Measurements from ENCODE around the gene MYMX. TPM values are rescaled to one million over a fixed set of nuclear protein-coding genes. Genes with fewer than 3 reads are reported as not detected.
"Not testable (repeated sequence)": the region's sequence is repeated elsewhere in the genome, so short reads cannot be mapped to it uniquely, and the experiment has no call there.

MYMX gene
- total RNA-seq, 1 donor from 2014 or later: not detected

DNA sequence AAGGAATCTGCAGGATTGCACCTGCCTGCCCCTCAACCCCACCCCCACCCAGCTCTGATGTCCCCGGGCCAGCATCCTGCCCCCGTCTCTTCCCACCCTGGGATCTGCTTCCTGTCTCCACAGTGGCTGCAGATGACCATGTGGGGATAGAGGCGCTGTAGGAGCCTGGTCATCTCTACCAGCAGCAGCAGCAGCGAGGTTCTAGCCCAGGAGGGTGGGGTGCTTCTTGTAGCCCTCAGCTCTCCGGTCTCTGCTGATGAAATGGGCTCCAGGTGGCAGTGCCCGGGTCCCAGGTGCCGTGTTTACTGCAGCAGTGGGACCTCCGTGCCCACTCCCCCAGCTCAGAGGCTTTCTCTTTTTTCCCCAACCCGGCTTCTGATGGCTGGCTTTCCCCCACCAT is 32.9 kb upstream of the MYMX start:
- no peak for FAIRE-seq
- Histone ChIP-seq H3K4me3 (ENCODE audit: low read depth, low read length) (no peak overlapping the region), H3K36me3 (ENCODE audit: control insufficient read depth, insufficient read depth, low read length) (no peaks in the 10 kb centered on the region), H3K27me3 (ENCODE audit: control insufficient read depth, insufficient read depth, low read length) (no peaks in the 10 kb centered on the region)
- TF ChIP-seq, protein P1, sequence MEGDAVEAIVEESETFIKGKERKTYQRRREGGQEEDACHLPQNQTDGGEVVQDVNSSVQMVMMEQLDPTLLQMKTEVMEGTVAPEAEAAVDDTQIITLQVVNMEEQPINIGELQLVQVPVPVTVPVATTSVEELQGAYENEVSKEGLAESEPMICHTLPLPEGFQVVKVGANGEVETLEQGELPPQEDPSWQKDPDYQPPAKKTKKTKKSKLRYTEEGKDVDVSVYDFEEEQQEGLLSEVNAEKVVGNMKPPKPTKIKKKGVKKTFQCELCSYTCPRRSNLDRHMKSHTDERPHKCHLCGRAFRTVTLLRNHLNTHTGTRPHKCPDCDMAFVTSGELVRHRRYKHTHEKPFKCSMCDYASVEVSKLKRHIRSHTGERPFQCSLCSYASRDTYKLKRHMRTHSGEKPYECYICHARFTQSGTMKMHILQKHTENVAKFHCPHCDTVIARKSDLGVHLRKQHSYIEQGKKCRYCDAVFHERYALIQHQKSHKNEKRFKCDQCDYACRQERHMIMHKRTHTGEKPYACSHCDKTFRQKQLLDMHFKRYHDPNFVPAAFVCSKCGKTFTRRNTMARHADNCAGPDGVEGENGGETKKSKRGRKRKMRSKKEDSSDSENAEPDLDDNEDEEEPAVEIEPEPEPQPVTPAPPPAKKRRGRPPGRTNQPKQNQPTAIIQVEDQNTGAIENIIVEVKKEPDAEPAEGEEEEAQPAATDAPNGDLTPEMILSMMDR (IDR thresholded peaks at IDR 0.05; ENCODE audit: insufficient read depth, low read length, severe bottlenecking): no peak
- no peak for DNase-seq (ENCODE audit: low read depth)

DNA sequence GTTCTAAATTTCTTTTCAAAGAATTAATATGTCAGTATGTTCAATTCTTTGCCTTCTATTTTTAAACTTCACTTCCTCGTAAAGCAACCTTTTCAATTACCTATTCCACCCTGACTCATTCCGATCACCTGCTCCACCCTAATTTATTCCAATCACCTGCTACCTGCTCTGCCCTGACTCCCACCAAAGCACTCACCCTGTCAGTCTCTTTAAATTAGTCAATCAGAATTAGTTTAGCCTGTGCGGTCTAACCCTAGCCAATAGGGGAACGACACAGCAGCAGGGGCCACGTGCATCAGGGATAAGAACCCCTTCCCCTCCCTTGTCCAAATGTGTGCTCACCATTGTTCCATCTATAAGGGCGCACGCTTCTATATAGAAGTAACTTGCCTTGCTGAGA is 31.4 kb upstream of the MYMX start:
- FAIRE-seq; H3K27me3 ChIP-seq (ENCODE audit: control insufficient read depth, insufficient read depth, low read length); H3K36me3 ChIP-seq (ENCODE audit: control insufficient read depth, insufficient read depth, low read length); DNase-seq (ENCODE audit: low read depth); H3K4me3 ChIP-seq (ENCODE audit: low read depth, low read length): not testable (repeated sequence)

DNA sequence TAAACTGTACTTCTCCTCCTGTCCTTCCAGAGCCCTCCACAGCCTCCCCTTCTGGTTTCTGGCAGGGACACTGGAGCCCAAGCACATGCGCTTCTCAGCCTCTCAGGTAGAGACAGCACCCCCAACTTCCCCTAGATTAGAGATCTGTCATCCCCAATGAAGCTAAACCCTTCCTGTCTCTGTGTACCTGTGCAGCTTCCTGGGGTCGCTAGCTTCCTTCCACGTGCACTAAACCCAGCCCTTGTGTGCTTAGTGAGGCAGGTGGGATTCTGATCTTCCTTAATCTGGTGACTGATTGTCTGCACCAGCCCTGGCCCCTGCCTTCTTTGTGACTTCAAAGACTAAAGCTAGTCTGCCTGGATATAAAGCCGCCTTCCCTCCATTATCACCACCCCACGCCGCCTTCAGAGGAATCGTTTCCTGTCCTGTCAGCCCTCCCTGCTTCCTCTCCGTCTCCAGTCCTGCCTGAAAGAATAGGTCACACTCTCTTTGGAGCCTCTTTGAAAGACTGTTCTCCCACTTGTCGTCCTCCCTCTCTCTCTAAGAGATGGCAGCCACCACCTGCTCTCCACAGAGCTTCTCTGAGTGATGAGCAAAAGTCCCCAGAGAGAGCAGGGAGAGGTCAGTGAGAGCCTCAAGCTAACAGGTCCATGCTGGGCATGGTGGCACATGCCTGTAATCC is 30.6 kb upstream of the MYMX start:
- no peaks in the 10 kb centered on the region for H3K36me3 ChIP-seq (ENCODE audit: control insufficient read depth, insufficient read depth, low read length)
- FAIRE-seq (no peak), DNase-seq (ENCODE audit: low read depth) (no peak)
- no peak overlapping the region for H3K4me3 ChIP-seq (ENCODE audit: low read depth, low read length)
- no peaks in the 10 kb centered on the region for H3K27me3 ChIP-seq (ENCODE audit: control insufficient read depth, insufficient read depth, low read length)
- TF ChIP-seq, protein P1 (IDR thresholded peaks at IDR 0.05; ENCODE audit: insufficient read depth, low read length, severe bottlenecking): no peak

DNA sequence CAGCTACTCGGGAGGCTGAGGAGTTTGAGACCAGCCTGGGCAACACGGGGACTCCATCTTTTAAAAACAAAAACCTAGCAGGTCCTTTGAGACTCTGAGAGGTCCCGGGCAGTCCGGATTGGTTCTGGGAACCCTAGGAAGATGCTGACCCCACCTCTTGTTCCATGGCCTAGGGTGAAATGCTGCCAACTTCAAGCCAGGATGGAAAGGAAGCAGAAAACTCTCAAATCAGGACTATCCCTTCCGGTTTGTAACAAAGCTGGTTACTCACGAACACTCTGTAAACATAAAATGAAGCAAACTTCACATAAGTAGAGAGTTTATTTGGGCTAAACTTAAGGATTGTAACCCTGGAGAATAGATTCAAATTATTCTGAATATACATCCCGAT is 30.1 kb upstream of the MYMX start:
- TF ChIP-seq, protein P1 (IDR thresholded peaks at IDR 0.05; ENCODE audit: insufficient read depth, low read length, severe bottlenecking): no peak
- Histone ChIP-seq H3K36me3 (ENCODE audit: control insufficient read depth, insufficient read depth, low read length) (no peaks in the 10 kb centered on the region), H3K4me3 (ENCODE audit: low read depth, low read length) (no peak overlapping the region), H3K27me3 (ENCODE audit: control insufficient read depth, insufficient read depth, low read length) (no peaks in the 10 kb centered on the region)
- DNase-seq (ENCODE audit: low read depth) (no peak), FAIRE-seq (no peak)

DNA sequence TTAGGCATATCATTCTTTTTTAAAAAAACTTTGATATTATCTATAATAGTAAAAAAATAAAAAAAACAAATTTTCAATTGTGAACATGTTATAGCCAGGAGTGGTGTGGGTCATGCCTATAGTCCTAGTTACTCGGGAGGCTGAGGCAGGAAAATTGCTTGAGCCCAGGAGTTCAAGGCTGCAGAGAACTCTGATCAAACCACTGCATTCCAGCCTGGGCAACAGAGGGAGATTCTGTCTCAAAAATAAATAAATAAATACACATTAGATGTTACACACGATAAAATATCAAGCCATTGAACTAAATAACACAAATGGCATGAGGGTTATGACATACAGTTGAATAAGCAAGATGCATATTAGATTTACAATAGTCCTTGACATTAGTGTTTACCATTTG is 27.9 kb upstream of the MYMX start:
- DNase-seq (ENCODE audit: low read depth) (no peak), FAIRE-seq (no peak)
- no peaks in the 10 kb centered on the region for H3K27me3 ChIP-seq (ENCODE audit: control insufficient read depth, insufficient read depth, low read length)
- H3K36me3 ChIP-seq (ENCODE audit: control insufficient read depth, insufficient read depth, low read length): no peaks in the 10 kb centered on the region
- TF ChIP-seq, protein P1 (IDR thresholded peaks at IDR 0.05; ENCODE audit: insufficient read depth, low read length, severe bottlenecking): no peak
- no peak overlapping the region for H3K4me3 ChIP-seq (ENCODE audit: low read depth, low read length)

DNA sequence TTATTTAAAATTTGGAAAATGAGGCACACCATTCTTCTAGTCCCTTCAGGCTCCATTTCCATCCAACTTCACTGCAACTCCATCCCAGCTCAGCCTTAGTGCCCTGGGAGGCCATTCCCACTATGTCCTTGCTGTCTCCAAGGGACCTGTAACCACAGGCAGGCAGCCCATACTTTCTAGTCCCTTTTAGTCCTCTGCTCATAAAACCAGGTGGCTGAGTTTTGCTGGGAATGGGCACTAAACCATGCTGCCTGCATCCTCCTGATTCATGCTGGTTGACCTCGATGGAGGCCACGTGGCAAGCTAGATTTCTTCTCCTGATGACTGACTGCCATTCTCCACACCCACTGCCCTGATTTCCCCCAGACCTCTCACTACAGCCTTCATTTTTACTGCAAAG is 27.5 kb upstream of the MYMX start:
- Histone ChIP-seq H3K4me3 (ENCODE audit: low read depth, low read length) (no peak overlapping the region), H3K27me3 (ENCODE audit: control insufficient read depth, insufficient read depth, low read length) (no peaks in the 10 kb centered on the region), H3K36me3 (ENCODE audit: control insufficient read depth, insufficient read depth, low read length) (no peaks in the 10 kb centered on the region)
- FAIRE-seq (no peak), DNase-seq (ENCODE audit: low read depth) (no peak)
- TF ChIP-seq, protein P1 (IDR thresholded peaks at IDR 0.05; ENCODE audit: insufficient read depth, low read length, severe bottlenecking): no peak

Data from bronchial epithelial cell (primary cell).